GM19328 (cell line): ENCODE data around the gene ADSS2.
"Not testable (repeated sequence)": the region's sequence is repeated elsewhere in the genome, so short reads cannot be mapped to it uniquely, and the experiment has no call there.

Source experiments
- ATAC-seq: cut with Tn5 transposase; IDR thresholded peaks from one replicate; pipeline ENCODE4 v1.9.1; 2021; ENCODE audit warnings: mild to moderate bottlenecking, moderate library complexity; ENCODE audit not compliant: unreplicated experiment

ADSS2 gene

DNA sequence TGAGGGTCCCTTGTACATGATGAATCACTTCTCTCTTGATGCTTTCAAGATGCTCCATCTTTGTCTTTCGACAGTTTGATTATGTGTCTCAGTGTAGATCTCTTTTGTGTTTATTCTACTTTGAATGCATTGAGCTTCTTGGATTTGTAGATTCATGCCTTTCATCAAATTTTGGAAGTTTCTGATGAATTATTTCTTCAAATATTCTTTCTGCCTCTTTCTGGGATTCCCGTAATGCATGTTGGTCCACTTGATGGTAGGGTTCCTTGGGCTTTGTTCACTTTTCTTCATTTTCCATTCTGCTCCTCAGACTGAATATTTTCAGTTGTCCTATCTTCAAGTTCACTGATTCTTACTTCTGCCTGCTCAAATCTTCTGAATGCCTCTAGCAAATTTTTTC, 50.7 kb downstream of the ADSS2 start:
- ATAC-seq = no peak

GRCh38 chr1:244397131-244397530, 54.6 kb downstream of the ADSS2 start:
- ATAC-seq = no peak

DNA sequence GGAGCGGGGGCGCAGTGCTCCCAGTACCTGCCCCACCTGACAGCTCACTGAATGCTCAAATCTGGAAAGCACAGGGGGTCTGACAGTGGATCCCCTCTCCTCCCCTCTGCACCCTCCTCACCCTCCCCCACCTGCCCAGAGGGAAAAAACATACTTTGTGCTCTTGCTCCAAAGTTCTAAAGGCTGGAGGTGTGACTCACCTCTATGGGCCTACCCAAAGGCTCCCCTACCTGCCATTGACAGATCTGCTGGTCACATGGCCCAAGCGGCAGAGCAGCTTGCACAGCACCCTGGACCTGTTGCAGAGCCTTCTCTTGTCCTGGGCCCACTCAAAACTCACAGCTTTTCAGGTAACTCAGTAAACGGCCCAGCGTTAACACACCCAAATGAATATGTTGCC, 55.7 kb downstream of the ADSS2 start:
- no peak for ATAC-seq

- ATAC-seq = no peak
These were observed 56.6 kb downstream of the ADSS2 start for GRCh38 chr1:244394826-244395765.

GRCh38 chr1:244394346-244394745, 57.4 kb downstream of the ADSS2 start:
- no peak for ATAC-seq

DNA sequence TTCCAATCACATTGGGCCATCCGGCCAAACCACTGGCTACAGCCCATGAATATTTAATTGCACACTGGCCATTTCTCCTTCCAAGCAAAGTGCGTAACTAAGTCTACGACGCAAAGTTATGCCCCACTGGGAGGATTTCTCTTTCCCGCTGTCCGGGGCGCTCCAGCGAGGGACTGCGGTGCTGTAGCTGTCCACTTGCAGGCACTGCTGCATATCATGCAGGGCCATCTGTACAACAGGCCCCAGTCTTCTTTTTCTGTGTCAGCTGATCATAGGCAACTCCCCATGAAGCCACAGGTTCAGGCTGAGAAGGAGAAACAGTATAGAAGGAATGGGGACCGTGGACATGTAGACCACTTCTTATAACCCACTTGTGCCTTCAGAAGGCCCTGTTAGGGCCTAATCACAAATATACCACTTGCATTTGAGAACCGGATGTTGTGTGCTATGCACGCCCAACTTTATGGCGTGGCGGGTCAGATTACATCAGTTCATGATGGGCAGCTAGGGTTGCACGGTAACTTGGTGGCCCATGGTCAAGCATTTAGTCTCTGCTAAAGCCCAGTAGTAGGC, 58.0 kb downstream of the ADSS2 start:
- ATAC-seq = no peak

DNA sequence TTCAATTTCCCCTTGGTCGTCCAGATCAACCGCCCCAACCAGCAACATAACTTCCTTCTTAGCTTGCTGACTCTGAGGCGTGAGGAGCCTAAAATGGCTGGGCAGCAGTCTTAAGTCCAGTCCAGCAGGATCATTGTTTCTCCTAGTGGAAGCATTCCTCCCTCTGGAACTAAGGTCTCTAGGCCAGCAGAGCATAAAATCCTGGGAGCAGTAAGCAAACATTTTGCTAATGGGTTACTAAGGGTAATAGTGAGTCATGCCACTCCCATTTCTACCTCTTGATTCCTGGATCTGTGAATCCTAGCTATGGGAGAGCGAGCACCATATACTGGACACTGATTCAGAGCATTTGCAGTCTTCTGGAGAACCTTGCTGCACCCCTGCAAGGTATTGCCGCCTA, 59.9 kb downstream of the ADSS2 start:
- no peak for ATAC-seq

DNA sequence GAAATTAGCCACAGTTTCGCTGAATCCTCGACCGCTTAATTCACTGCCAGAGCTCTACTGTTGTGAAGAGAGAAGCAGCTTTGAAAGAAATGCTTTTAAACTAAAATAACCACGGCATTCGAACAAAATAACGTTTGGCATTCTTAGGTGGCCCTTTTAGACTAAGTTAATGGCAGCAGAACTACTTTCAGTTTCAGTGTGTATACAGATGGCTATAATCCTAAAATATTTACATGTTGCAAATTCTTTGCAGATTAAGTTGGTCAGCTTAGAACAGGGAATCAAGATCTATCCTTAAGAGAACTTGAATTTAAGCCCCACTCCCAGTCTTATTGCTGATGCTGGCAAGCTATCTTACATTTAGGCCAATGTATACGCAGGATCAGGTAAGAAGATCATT, 62.7 kb downstream of the ADSS2 start:
- ATAC-seq = no peak

- no peak for ATAC-seq
These were observed 64.3 kb downstream of the ADSS2 start for GRCh38 chr1:244387415-244387814.

- ATAC-seq = no peak
These were observed 65.1 kb downstream of the ADSS2 start for GRCh38 chr1:244386595-244386994.

- ATAC-seq = no peak
These were observed 67.6 kb downstream of the ADSS2 start for GRCh38 chr1:244384066-244384465.

- no peak for ATAC-seq
These were observed 68.3 kb downstream of the ADSS2 start for GRCh38 chr1:244383278-244383884.

DNA sequence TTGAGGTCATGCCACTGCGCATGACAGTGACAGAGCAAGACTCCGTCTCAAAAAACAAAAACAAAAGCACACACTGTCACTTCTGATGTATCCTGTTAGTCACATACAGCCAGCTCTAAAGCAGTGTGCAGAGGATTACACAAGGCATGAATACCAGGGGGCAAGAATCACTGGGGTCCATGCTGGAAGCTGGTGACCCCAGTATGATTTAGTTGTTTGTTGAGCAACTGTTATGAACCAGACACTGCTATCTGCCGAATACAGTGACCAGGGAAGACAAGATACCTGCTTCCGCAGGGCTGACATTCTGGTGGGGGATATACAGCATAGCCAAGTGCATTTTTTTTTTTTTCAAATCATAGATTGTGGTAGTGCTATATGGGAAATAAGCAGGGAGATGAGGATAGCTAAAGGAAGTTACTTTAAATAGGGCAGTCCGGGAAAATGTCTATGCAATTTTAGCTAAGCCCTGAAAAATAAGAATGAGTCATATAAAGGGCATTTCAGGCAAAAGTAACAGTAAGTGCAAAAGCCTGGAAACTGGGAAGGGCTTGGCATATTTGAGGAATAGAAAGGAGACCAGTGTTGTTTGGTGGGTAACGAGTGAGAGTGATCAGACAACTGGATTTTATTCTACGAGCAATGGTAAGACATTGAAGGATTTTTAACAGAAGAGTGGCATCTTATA, 69.7 kb downstream of the ADSS2 start:
- ATAC-seq = no peak

DNA sequence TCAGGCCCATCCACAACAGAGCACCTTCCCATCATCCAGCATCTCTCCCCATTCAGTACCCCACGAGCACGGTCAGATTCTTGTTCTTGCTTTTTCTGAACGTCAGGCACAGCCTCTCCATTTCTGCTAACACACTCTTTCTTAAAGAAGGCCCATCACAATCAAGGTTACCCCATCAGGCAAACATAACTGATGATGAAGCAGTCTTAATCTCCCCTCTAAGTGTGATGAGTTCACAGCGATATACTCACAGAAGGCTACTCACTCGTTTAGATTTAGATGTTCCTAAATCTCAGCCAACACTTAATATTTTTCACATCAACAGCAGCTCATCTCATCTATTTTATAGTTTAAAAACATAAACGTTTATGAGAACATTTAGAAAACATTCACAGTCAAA, 75.6 kb downstream of the ADSS2 start:
- ATAC-seq = no peak

DNA sequence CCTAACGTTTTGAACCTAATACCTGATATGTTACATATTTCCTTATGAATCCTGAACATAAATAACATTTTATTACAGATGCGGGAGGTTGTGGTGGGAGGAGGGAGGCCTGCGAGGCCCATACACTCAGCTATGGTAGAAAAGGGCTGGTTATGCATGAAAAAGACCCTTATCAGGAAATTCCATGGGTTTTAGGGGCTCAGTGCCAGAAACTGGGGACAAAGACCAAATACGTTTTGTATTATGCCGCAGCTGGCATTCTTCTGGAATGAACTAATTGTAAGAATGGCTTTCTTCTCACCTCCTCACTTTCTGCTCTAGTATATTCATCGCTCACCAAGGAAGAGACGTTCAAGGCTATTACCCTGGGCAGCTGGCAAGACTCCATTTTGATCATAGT, 76.7 kb downstream of the ADSS2 start:
- ATAC-seq = no peak

DNA sequence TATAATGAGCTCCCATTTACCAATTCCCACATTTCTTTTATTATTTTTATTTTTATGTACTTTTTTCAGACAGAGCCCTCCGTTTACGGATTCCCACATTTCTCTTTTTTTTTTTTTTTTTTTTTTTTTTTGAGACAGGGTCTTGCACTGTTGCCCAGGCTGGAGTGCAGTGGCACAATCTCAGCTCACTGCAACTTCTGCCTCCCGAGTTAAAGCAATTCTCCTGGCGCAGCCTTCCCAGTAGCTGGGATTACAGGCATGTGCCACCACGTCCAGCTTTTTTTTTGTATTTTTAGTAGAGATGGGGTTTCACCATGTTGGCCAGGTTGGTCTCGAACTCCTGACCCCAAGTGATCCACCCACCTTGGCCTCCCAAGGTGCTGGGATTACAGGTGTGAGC, 77.2 kb downstream of the ADSS2 start:
- ATAC-seq = not testable (repeated sequence)

- ATAC-seq = peak; percentile 44
These were observed 80.2 kb downstream of the ADSS2 start for GRCh38 chr1:244371242-244372141.

- no peak for ATAC-seq
These were observed 81.6 kb downstream of the ADSS2 start for GRCh38 chr1:244370060-244370637.

GRCh38 chr1:244369256-244370057, 82.3 kb downstream of the ADSS2 start:
- ATAC-seq = no peak
